Measurements from ENCODE around the gene KCTD18. TPM values are rescaled to one million over a fixed set of nuclear protein-coding genes. Genes with fewer than 3 reads are reported as not detected.

Gene KCTD18
- total and polyA plus RNA-seq, 10 of the 15 experiments (the other 5 are each of a cell fraction or from before 2014, with no cell fraction given), result 1.4 to 16.9 (median 12.5) TPM

GRCh38 chr2:200484934-200485333 is 24.9 kb downstream of the KCTD18 start:
- ChIA-PET SMC1A (ENCODE audit: uncharacterized antibody, unreplicated experiment) (interaction anchor here (0.7 to 6.9 kb wide), 16 partner anchors 9 to 689 kb away, joined by 3 to 89 read pairs (median 3); partner anchors contain the start of gene SGO2), CTCF (interaction anchor here (0.7 to 10.3 kb wide), 31 partner anchors 8 to 584 kb away, joined by 3 to 147 read pairs (median 9); partner anchors contain the start of genes KCTD18 and SGO2)

More at GRCh38 chr2:200484934-200485333, 24.9 kb downstream of the KCTD18 start:
- intact Hi-C loops (cut with micrococcal nuclease; ENCODE audit: unreplicated experiment), result no loop called here
- Histone ChIP-seq H3K27ac (ENCODE audit: control insufficient read depth, insufficient read depth) (no peak overlapping the region), H3K9me3 (replicated peaks; ENCODE audit: control insufficient read depth, insufficient read depth, low read length) (no peaks in the 10 kb centered on the region), H2AFZ (ENCODE audit: control insufficient read depth, low read depth, low read length) (no peak overlapping the region), H3K36me3 (ENCODE audit: control insufficient read depth in 2 of 2, insufficient read depth in 2 of 2, low read length in 1 of 2) (no peaks in the 10 kb centered on the region), H3K4me2 (ENCODE audit: control insufficient read depth, insufficient read depth) (no peak overlapping the region), H3K4me3 (no peak overlapping the region), H4K20me1 (ENCODE audit: control insufficient read depth, insufficient read depth) (no peaks in the 10 kb centered on the region), H3K4me1 (ENCODE audit: control insufficient read depth, insufficient read depth, low read length) (no peaks in the 10 kb centered on the region), H3K79me2 (ENCODE audit: control insufficient read depth, insufficient read depth, low read length) (no peaks in the 10 kb centered on the region), H3K27me3 (replicated peaks in 1 of 2; ENCODE audit: control insufficient read depth in 2 of 2, insufficient read depth in 2 of 2, low read length in 1 of 2) (no peaks in the 10 kb centered on the region), H3K9ac (ENCODE audit: control insufficient read depth, insufficient read depth, low read length) (no peak overlapping the region)
- peak; percentile 9; the same call in 1 of the 2 replicates for TF ChIP-seq PKNOX1 (IDR thresholded peaks at IDR 0.05)
- no peak for TF ChIP-seq KAT2A (conservative IDR thresholded peaks at IDR 0.05; ENCODE audit: control insufficient read depth, low read depth, low read length)
- DNase-seq (ENCODE audit: low read depth, low spot score), result no peak
- WGBS (ENCODE audit: insufficient coverage, insufficient replicate concordance, low lambda C conversion rate, missing lambda C conversion rate), result 45% methylated on average over 3 of the region's 3 CpGs
- ChIA-PET POLR2A (interaction anchor here (0.8 kb wide), 1 partner anchor 12 kb away, joined by 3 read pairs; no protein-coding TSS in a partner anchor), RAD21 (ENCODE audit: unreplicated experiment) (interaction anchor here (1.5 to 5.2 kb wide), 13 partner anchors 9 to 692 kb away, joined by 4 to 91 read pairs (median 15); partner anchors contain the start of genes KCTD18 and SGO2)
- in situ Hi-C loops (cut with MboI), result loop anchor here (10.0 kb wide), 1 partner anchor 220 kb away; no protein-coding TSS in a partner anchor
- BruUV-seq (replicated peaks), result no TSS peak
- no peak for FAIRE-seq
- no peak for ATAC-seq
